Measurements from ENCODE around the gene ARGFX. TPM values are rescaled to one million over a fixed set of nuclear protein-coding genes. Genes with fewer than 3 reads are reported as not detected.

Gene ARGFX
- polyA plus RNA-seq, 1 of the 3 experiments (the other 2 are of a cell fraction): not detected

DNA sequence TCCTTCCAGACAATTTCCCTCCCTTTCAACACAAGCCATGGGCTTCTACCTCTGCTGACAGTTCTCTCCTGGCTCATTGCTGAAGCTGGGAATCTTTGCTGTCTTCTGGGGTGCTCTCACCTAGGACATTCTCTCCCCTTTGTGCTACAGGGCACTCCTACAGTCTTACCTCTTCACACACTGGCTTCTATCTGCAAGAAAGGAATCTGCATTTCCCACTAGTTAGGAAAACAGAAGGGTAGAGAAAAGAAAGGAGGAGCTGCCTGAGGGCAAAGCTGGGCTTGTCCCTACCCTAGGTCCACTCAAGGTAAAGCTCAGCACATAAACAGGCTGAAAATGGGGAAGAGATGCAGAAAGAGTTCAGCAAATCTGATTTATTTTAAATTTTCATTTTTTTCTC, 5.6 kb upstream of the ARGFX start:
- H3K9me2 ChIP-seq: no peaks in the 10 kb centered on the region
- TF ChIP-seq TCF12 (IDR thresholded peaks at IDR 0.05) (no peak), EP300 (IDR thresholded peaks at IDR 0.05; ENCODE audit: borderline replicate concordance in 1 of 2, low read depth in 1 of 2, low read length in 1 of 2) (no peak), TEAD4 (IDR thresholded peaks at IDR 0.05; ENCODE audit: borderline replicate concordance, insufficient read depth) (no peak), MXI1 (IDR thresholded peaks at IDR 0.05; ENCODE audit: low read depth, low read length) (no peak)
- ChIA-PET CTCF (interaction anchor here (3.8 kb wide), 1 partner anchor 15 kb away, joined by 16 read pairs; the partner anchor contains the start of gene POLQ), POLR2A (no interaction called here)
- no peaks in the 10 kb centered on the region for H3K9me3 ChIP-seq
- no peaks in the 10 kb centered on the region for H3K4me1 ChIP-seq (ENCODE audit: control insufficient read depth in 1 of 2, insufficient read depth in 2 of 2, low read depth in 1 of 2, low read length in 1 of 2)
- no peaks in the 10 kb centered on the region for H3K27me3 ChIP-seq (ENCODE audit: insufficient read depth)
- H3K4me3 ChIP-seq (ENCODE audit: low read depth in 2 of 2, low read length in 1 of 2): no peak overlapping the region
- H4K20me1 ChIP-seq (ENCODE audit: insufficient read depth): no peaks in the 10 kb centered on the region
- H3K27ac ChIP-seq (ENCODE audit: low read depth in 2 of 2, low read length in 1 of 2): no peak overlapping the region
- no peak for DNase-seq
- H2AFZ ChIP-seq (ENCODE audit: low read depth): no peak overlapping the region; the same call in 1 of the 2 replicates
- H3K36me3 ChIP-seq (replicated peaks in 1 of 2; ENCODE audit: control insufficient read depth in 1 of 2, insufficient read depth in 2 of 2, low read length in 1 of 2): no peaks in the 10 kb centered on the region
- H3F3A ChIP-seq (replicated peaks; ENCODE audit: insufficient read depth): no peaks in the 10 kb centered on the region
- H3K9ac ChIP-seq: no peak overlapping the region
- H3K4me2 ChIP-seq: no peak overlapping the region
- no peaks in the 10 kb centered on the region for H3K79me2 ChIP-seq (ENCODE audit: insufficient read depth)

DNA sequence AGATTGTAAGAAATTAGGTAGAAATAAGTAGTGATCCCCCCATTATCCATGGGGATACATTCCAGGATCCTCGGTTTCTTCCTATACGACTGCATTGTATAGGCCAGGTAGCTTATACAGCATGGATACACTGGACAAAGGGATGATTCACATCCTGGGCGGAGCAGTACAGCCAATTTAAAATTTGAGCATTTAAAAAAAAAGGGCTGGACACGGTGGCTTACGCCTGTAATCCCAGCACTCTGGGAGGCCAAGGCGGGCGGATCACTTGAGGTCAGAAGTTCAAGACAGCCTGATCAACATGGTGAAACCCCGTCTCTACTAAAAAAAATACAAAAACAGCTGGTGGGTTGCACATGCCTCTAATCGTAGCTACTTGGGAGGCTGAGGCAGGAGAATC, 976 bp upstream of the ARGFX start:
- Histone ChIP-seq H3K9ac (no peak overlapping the region), H3F3A (replicated peaks; ENCODE audit: insufficient read depth) (no peaks in the 10 kb centered on the region), H4K20me1 (ENCODE audit: insufficient read depth) (no peaks in the 10 kb centered on the region), H3K27me3 (ENCODE audit: insufficient read depth) (no peaks in the 10 kb centered on the region), H3K9me2 (no peaks in the 10 kb centered on the region), H2AFZ (ENCODE audit: low read depth) (no peak overlapping the region), H3K27ac (ENCODE audit: low read depth in 2 of 2, low read length in 1 of 2) (no peak overlapping the region), H3K79me2 (ENCODE audit: insufficient read depth) (no peaks in the 10 kb centered on the region), H3K4me1 (ENCODE audit: control insufficient read depth in 1 of 2, insufficient read depth in 2 of 2, low read depth in 1 of 2, low read length in 1 of 2) (no peaks in the 10 kb centered on the region), H3K4me3 (ENCODE audit: low read depth in 2 of 2, low read length in 1 of 2) (no peak overlapping the region), H3K4me2 (no peak overlapping the region), H3K9me3 (no peaks in the 10 kb centered on the region), H3K36me3 (replicated peaks in 1 of 2; ENCODE audit: control insufficient read depth in 1 of 2, insufficient read depth in 2 of 2, low read length in 1 of 2) (no peaks in the 10 kb centered on the region)
- TF ChIP-seq EZH2phosphoT487 (IDR thresholded peaks at IDR 0.05; ENCODE audit: borderline replicate concordance, low read depth) (no peak), EP300 (IDR thresholded peaks at IDR 0.05; ENCODE audit: borderline replicate concordance in 1 of 2, low read depth in 1 of 2, low read length in 1 of 2) (no peak), RFX5 (IDR thresholded peaks at IDR 0.05; ENCODE audit: low read length) (no peak), SMC3 (IDR thresholded peaks at IDR 0.05; ENCODE audit: low read depth, low read length) (no peak), FOXJ3 (CRISPR knock-in tag; IDR thresholded peaks at IDR 0.05) (no peak), MEF2A (IDR thresholded peaks at IDR 0.05; ENCODE audit: borderline replicate concordance, low read depth) (no peak), GATA2 (CRISPR knock-in tag; IDR thresholded peaks at IDR 0.05) (no peak), NRF1 (IDR thresholded peaks at IDR 0.05; ENCODE audit: low read depth, low read length) (no peak), ELF1 (IDR thresholded peaks at IDR 0.05) (no peak), SIN3A (IDR thresholded peaks at IDR 0.05; ENCODE audit: borderline replicate concordance, low read depth, low read length) (no peak)
- TF ChIP-seq, protein P1, sequence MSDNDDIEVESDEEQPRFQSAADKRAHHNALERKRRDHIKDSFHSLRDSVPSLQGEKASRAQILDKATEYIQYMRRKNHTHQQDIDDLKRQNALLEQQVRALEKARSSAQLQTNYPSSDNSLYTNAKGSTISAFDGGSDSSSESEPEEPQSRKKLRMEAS (IDR thresholded peaks at IDR 0.05; ENCODE audit: low read depth): no peak
- CTCF ChIA-PET: no interaction called here
- WGBS (ENCODE audit: low lambda C conversion rate): 78% methylated on average over 9 of the region's 9 CpGs
- no peak for DNase-seq
- POLR2A ChIA-PET: no interaction called here

DNA sequence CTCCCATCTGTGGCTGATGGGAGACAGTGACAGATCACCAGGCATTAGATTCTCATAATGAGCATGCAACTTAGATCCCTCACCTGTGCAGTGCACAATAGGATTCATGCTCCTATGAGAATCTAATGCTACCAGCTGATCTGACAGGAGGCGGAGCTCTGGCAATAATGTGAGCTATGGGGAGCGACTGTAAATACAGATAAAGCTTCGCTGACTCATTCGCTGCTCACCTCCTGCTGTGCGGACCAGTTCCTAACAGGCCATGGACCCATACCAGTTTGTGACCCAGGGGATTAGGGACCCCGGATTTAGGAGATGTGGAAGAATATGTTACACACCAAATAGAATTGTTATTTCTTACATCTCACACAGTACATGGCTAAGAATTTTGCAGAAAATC, 6.7 kb downstream of the ARGFX start:
- POLR2A ChIA-PET: no interaction called here
- WGBS (ENCODE audit: low lambda C conversion rate): 52% methylated on average over 6 of the region's 6 CpGs

More for the DNA sequence above, 6.7 kb downstream of the ARGFX start:
- Histone ChIP-seq H3F3A (replicated peaks; ENCODE audit: insufficient read depth) (no peaks in the 10 kb centered on the region), H4K20me1 (ENCODE audit: insufficient read depth) (no peaks in the 10 kb centered on the region), H3K4me3 (ENCODE audit: low read depth in 2 of 2, low read length in 1 of 2) (no peak overlapping the region), H3K9me2 (no peaks in the 10 kb centered on the region), H3K4me1 (ENCODE audit: control insufficient read depth in 1 of 2, insufficient read depth in 2 of 2, low read depth in 1 of 2, low read length in 1 of 2) (no peaks in the 10 kb centered on the region), H3K9me3 (no peaks in the 10 kb centered on the region), H3K27ac (ENCODE audit: low read depth in 2 of 2, low read length in 1 of 2) (no peak overlapping the region), H3K79me2 (ENCODE audit: insufficient read depth) (no peaks in the 10 kb centered on the region), H3K36me3 (replicated peaks in 1 of 2; ENCODE audit: control insufficient read depth in 1 of 2, insufficient read depth in 2 of 2, low read length in 1 of 2) (no peaks in the 10 kb centered on the region), H3K27me3 (ENCODE audit: insufficient read depth) (no peaks in the 10 kb centered on the region), H3K4me2 (no peak overlapping the region), H3K9ac (no peak overlapping the region), H2AFZ (ENCODE audit: low read depth) (no peak overlapping the region)
- CTCF ChIA-PET: no interaction called here
- TF ChIP-seq, protein P2, sequence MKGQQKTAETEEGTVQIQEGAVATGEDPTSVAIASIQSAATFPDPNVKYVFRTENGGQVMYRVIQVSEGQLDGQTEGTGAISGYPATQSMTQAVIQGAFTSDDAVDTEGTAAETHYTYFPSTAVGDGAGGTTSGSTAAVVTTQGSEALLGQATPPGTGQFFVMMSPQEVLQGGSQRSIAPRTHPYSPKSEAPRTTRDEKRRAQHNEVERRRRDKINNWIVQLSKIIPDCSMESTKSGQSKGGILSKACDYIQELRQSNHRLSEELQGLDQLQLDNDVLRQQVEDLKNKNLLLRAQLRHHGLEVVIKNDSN (IDR thresholded peaks at IDR 0.05; ENCODE audit: borderline replicate concordance, low read depth): no peak
- TF ChIP-seq, protein P3, sequence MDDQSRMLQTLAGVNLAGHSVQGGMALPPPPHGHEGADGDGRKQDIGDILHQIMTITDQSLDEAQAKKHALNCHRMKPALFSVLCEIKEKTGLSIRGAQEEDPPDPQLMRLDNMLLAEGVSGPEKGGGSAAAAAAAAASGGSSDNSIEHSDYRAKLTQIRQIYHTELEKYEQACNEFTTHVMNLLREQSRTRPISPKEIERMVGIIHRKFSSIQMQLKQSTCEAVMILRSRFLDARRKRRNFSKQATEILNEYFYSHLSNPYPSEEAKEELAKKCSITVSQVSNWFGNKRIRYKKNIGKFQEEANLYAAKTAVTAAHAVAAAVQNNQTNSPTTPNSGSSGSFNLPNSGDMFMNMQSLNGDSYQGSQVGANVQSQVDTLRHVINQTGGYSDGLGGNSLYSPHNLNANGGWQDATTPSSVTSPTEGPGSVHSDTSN (IDR thresholded peaks at IDR 0.05): no peak
- no peak for TF ChIP-seq MEF2A (IDR thresholded peaks at IDR 0.05; ENCODE audit: borderline replicate concordance, low read depth)
- no peak for TF ChIP-seq TCF12 (IDR thresholded peaks at IDR 0.05)
- no peak for TF ChIP-seq ELF1 (IDR thresholded peaks at IDR 0.05)
- no peak for TF ChIP-seq RAD21 (IDR thresholded peaks at IDR 0.05; ENCODE audit: low read length)
- TF ChIP-seq GATA2 (CRISPR knock-in tag; IDR thresholded peaks at IDR 0.05): no peak
- no peak for TF ChIP-seq RFX5 (IDR thresholded peaks at IDR 0.05; ENCODE audit: low read length)
- TF ChIP-seq, protein P4, sequence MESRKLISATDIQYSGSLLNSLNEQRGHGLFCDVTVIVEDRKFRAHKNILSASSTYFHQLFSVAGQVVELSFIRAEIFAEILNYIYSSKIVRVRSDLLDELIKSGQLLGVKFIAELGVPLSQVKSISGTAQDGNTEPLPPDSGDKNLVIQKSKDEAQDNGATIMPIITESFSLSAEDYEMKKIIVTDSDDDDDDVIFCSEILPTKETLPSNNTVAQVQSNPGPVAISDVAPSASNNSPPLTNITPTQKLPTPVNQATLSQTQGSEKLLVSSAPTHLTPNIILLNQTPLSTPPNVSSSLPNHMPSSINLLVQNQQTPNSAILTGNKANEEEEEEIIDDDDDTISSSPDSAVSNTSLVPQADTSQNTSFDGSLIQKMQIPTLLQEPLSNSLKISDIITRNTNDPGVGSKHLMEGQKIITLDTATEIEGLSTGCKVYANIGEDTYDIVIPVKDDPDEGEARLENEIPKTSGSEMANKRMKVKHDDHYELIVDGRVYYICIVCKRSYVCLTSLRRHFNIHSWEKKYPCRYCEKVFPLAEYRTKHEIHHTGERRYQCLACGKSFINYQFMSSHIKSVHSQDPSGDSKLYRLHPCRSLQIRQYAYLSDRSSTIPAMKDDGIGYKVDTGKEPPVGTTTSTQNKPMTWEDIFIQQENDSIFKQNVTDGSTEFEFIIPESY (IDR thresholded peaks at IDR 0.05; ENCODE audit: borderline replicate concordance, low read depth): no peak
- no peak for TF ChIP-seq NRF1 (IDR thresholded peaks at IDR 0.05; ENCODE audit: low read depth, low read length)
- no peak for TF ChIP-seq SMC3 (IDR thresholded peaks at IDR 0.05; ENCODE audit: low read depth, low read length)
- no peak for DNase-seq

Measured in SK-N-SH (cell line).